HG03460 (cell line): Measurements from ENCODE around the gene ZNF865.

Experiments used
- ATAC-seq: cut with Tn5 transposase; IDR thresholded peaks from one replicate; pipeline ENCODE4 v1.9.1; 2021; ENCODE audit not compliant: unreplicated experiment

The ZNF865 gene

DNA sequence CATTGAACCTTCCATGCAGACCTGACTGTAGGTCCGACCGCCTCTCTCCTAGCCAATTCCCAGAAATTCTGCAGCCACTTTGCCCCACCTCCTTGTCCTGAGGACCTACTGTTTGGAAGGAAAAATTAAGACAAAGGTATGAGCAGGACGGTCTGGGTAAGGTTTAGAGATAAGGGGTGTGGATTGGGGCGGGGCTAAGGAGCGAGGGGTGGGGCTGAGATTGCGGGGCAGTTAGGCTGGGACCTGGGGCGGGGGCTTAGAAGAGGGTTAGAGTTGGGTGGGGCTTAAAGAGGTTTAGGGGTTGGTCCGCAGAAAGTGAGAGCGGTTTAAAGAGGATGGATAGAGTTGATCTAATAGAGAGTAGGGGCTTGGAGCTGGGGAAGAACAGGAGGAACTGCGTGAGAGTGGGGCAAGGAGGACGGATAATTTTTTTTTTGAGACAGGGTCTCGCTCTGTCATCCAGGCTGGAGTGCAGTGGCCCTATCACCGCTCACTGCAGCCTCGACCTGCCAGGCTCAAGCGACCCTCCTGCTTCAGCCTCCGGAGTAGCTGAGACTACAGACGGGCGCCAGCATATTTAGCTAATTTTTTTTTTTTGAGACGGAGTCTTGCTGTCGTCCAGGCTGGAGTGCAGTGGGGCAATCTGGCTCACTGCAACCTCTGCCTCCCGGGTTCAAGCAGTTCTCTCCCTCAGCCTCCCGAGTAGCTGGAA lies 1.7 kb upstream of the ZNF865 start:
- ATAC-seq: no peak

DNA sequence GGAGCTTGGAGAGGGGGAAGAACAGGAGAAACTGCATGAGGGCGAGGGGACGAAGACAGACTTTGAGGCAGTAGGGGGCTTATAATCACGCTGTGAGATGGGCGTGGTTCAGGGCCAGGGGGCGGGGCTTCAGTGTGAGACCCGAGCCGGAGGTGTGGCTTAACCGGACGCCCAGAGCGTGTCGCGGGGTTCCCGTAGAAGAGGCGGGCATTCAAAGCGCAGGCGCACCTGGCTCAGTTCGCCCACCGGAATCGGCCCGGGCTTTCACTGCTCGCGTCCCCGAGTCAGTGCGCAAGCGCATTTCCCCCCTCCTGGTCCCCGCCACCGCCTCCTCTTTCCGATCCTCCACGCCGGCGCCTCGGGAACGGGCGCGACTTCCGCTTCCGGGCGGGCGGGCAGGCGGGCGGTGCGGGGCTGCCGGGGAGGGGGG lies 225 bp upstream of the ZNF865 start:
- ATAC-seq: peak; percentile 67

DNA sequence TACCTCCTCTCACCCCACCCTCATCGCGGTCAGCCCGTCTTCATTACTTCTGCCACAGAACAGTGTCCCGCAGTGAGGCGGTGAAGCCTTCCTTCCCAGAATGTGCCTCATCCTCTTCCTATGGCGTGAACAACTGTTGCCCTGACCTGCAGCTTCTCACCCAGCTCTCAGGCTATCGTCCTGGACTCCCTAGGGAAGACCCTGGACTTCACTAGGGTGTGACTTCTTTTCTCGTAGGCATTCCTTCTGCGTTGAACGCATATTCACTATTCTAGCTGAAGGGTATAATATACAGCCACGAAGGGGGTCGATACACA lies 982 bp downstream of the ZNF865 start:
- no peak for ATAC-seq

DNA sequence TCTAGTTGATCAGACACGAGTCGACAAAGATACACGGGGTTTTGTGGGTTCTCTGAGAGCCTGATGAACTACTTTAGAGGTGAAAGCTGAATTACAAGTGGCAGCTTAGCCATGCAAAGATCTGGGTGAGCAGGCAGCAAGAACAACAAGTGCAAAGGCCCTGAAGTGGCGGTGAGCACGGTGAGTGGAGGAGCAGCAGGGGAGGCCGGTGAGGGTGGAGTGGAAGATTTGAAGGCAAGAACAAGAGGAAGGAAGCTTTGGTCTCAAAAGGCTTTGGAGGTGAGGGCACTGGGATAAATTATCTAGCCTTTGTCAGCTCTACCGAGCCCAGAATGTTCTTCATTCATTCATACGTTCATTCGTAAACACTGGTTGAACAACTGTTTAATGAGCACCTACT lies 1.4 kb downstream of the ZNF865 start:
- ATAC-seq: no peak

DNA sequence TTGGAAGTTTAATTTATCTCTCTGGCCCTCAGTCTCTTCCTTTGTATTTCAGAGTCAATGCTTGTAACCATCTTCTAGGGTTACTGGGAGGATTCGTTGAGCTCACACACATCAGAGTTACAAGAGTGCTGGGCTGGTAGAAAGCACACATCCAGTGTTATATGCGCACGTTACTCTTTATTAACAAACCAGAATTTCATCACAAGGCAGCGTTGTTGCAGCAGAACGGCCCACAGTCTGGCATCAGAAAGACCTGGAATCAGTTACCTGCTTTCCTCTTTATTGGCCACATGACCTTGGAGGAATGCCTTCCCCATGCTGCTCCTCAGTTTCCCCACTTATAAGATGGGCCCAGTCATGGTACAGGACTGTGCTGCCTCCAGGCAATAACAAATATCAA lies 3.9 kb downstream of the ZNF865 start:
- ATAC-seq: no peak

DNA sequence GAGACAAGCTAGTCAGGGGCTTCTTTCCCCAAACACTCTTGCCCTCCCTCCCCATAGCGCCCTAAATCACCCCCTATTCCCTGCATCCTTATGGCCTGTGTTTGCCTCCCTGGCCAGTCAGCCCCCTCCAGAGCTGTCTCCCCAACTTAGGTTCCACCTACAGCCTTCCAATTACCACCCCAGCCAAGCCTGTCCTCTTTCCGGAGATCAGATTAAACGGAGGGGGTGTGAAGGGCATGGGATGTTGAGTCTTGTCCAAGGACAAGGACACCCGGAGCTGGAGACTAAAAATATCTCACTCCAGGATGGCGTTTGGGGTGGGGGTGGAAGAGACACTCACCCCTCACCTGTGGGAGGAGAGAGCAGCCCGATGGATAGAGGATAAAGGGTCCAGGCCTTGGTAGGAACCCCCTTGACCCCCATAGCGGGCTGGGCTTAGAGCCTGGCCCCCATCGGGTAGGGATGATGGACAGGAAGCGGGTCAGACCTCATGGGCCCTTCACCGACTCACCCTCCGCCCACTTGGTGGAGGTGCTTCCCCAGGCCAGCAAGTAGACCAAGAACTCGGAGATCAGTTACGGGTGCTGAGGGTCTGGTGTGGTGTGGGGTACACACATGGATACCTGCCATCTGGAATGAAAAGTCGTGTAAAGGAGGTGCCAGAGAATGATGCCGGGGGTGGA lies 6.0 kb downstream of the ZNF865 start:
- ATAC-seq: no peak

DNA sequence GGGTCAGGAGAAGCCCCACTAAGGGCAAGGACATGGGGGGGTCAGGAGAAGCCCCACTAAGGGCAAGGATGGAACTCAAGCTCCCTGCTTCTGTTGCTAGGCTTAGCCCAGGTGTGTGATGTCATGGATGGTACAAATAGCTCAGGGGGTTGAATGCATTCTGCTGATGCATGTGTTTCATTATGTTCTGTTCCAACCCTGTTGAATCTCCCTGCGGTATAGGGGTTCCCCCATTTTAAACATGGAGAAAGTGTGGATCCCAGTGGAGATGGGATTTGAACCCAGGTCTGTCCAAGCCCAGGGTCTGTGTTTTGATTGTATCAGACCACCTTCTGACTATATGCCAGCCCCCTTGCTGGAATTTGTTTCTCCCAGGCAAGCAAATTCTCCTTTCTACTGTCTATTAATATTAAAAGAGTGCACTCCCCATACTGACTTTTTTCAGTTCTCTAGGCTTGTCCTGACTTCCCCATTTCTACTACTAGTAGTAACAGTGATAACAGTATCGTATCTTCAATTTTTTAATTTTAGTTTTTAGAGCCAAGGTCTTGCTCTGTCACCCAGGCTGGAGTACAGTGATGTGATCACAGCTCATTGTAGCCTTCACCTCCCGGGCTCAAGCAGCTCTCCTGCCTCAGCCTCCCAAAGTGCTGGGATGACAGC lies 6.7 kb downstream of the ZNF865 start:
- no peak for ATAC-seq

DNA sequence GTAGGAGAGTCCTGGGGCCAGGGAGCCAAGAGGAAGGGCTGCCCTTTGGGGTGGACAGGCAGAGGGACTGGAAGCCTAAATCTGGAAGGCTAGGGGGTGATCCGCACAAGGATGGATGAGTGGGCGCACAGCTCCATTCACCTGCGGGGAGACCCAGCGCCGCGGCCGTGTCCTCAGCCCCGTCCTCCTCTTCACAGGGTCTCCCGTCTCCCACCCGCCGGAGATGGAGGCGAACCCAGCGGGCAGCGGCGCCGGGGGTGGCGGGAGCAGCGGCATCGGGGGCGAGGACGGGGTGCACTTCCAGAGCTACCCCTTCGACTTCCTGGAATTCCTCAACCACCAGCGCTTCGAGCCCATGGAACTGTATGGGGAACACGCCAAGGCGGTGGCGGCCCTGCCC lies 7.9 kb downstream of the ZNF865 start:
- no peak for ATAC-seq

DNA sequence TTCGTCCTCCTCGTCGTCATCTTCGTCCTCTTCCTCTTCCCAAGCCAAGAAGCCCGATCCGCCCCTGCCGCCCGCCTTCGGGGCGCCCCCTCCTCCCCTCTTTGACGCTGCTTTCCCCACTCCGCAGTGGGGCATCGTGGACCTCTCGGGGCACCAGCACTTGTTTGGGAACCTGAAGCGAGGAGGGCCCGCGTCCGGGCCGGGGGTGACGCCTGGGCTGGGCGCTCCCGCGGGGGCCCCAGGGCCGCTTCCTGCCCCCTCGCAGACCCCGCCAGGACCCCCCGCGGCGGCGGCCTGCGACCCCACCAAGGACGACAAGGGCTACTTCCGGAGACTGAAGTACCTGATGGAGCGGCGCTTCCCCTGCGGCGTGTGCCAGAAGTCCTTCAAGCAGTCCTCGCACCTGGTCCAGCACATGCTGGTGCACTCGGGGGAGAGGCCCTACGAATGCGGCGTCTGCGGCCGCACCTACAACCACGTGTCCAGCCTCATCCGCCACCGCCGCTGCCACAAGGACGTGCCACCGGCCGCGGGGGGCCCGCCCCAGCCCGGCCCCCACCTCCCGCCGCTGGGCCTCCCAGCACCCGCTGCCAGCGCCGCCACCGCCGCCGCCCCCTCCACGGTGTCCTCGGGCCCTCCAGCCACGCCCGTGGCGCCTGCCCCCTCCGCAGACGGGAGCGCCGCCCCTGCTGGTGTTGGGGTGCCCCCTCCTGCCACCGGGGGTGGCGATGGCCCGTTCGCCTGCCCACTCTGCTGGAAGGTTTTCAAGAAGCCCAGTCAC lies 8.7 kb downstream of the ZNF865 start:
- no peak for ATAC-seq

DNA sequence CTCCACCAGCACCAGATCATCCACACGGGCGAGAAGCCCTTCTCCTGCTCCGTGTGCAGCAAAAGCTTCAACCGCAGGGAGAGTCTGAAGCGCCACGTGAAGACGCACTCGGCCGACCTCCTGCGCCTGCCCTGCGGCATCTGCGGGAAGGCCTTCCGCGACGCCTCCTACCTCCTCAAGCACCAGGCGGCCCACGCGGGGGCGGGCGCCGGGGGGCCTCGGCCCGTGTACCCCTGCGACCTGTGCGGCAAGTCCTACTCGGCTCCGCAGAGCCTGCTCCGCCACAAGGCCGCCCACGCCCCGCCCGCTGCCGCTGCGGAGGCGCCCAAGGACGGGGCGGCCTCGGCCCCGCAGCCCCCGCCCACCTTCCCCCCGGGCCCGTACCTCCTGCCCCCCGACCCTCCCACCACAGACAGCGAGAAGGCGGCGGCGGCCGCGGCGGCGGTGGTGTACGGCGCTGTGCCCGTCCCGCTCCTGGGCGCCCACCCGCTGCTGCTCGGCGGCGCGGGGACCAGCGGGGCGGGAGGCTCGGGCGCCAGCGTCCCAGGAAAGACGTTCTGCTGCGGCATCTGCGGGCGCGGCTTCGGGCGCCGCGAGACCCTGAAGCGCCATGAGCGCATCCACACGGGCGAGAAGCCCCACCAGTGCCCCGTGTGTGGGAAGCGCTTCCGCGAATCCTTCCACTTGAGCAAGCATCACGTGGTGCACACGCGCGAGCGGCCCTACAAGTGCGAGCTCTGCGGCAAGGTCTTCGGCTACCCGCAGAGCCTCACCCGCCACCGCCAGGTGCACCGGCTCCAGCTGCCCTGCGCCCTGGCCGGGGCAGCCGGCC lies 9.5 kb downstream of the ZNF865 start:
- ATAC-seq: no peak

DNA sequence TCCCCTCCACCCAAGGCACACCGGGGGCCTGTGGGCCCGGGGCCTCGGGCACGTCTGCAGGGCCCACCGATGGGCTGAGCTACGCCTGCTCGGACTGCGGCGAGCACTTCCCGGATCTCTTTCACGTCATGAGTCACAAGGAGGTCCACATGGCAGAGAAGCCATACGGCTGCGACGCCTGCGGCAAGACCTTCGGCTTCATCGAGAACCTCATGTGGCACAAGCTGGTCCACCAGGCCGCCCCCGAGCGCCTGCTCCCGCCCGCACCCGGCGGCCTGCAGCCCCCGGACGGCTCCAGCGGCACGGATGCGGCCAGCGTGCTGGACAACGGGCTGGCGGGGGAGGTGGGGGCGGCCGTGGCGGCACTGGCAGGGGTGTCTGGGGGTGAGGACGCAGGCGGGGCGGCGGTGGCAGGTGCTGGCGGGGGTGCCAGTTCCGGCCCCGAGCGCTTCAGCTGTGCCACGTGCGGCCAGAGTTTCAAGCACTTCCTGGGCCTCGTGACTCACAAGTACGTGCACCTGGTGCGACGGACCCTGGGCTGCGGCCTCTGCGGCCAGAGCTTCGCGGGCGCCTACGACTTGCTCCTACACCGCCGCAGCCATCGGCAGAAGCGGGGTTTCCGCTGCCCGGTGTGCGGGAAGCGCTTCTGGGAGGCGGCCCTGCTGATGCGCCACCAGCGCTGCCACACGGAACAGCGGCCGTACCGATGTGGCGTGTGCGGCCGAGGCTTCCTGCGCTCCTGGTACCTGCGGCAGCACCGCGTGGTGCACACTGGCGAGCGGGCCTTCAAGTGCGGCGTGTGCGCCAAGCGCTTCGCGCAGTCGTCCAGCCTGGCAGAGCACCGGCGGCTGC lies 10.3 kb downstream of the ZNF865 start:
- no peak for ATAC-seq

DNA sequence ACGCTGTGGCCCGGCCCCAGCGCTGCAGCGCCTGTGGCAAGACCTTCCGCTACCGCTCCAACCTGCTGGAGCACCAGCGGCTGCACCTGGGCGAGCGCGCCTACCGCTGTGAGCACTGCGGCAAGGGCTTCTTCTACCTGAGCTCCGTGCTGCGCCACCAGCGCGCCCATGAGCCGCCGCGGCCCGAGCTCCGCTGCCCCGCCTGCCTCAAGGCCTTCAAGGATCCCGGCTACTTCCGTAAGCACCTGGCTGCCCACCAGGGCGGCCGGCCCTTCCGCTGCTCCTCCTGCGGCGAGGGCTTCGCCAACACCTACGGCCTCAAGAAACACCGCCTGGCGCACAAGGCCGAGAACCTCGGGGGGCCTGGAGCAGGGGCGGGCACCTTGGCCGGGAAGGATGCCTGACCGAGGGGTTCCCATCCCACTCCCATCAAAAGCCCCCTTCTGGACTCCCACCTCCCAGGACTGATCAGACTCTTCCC lies 11.0 kb downstream of the ZNF865 start:
- ATAC-seq: no peak

DNA sequence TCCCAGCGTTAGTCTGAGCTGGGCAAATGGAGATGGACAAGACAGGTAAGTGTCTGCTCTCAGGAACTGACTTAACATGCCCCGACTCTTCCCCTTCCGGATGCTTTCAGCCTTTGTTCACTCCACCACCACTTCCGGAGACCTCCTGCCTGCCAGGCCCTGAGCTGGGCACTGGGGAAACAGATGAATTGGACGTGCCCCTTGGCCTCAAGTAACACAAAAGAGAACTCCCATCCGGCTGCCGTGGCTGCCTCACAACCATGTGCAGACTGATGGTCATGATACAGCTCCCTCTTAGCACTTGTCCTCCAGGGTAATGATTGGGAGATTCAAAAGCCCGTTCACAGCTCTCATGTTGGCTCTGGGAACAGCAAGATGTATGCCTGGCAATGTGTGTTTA lies 12.0 kb downstream of the ZNF865 start:
- no peak for ATAC-seq

DNA sequence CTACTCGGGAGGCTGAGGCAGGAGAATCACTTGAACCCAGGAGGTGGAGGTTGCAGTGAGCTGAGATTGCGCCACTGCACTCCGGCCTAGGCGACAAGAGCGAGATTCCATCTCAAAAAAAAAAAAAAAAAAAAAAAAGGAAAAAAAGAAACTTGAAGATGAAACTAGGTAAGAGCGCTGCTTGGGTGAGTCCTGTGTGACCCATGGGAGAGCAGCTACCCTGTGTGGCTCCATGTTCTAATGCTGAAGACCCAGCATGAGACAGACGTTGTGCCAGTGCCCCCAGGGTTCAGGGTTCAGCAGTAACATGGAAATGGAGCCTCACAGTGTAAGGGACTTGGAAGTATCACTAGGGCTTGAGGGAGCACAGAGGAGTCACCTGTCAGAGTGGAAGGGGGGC lies 13.0 kb downstream of the ZNF865 start:
- no peak for ATAC-seq

DNA sequence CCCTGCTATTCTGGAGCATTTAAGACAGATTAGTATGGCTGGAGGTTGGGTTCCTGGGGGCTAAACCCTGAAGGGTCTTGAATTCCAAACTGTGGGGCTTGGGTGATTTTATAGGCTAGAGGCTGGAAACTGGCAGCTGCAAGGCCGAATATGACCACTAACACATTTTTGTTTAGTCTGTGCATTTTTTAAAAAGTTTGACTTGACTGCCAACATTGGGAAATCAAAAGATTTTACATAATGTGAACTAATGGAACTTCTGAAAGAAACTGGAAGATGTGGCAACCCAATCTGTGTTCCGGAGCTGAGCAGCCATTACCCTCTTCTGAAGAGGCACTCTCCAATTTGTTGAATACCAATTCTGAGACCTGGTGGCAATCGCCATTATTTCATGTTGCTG lies 13.8 kb downstream of the ZNF865 start:
- no peak for ATAC-seq

DNA sequence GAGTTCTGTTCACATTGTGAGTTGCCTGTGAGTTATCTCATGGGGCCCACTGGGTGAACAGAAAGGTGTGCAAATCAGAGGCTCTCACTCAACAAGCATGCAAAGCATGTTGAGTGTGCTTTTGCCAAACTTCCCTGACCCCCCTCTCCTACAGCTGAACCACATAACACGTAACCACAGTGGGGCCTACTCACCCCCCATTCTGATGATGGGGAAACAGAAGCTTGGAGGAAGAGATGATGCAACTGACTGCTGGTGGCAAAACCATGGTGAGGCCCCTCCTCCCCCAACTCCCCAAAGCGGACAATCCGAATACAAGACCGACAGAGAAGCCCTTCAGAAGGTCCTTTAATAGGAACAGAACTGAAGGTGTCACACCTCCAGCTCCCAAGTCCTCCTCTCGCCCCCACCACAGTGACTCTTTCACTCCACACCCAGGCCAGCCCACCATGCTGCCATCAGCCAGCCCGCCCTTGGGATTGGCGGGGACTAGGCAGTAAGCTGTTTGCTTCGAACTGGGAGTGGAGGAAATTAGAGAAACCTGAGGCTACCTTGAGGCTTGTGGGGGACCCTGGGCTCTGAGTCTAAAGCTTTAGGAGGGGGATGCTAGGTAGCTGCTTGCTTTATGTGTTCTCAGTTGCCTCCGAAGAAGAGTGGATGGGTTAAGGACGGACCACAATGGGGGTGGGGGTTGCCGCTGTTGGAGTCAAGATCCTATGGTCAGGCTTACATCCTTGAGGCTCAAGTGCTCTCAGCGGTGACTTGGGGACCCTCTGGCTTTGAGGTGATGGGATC lies 15.2 kb downstream of the ZNF865 start:
- ATAC-seq: no peak

DNA sequence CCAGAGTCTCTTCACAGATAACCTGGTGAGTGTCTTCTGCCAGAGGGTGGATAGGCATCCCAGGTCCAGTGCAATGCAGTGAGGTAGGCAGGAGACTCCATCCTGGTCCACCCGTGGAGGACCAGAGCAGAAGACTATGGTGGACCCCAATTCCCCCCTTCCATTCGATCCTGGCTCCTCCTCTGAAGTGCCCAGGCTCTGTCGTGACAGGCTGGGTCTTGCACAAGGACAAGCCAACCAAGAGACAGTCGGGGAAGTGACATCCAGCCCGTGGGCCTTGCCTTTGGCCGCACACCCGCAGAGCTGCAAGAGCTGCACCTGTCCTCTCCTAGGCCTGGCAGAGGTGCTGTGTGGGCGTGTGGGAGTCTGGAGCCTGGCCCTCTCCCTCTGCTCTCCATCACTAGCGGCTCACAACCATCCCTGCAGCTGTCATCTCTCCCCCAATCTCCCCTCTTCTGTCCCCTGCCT lies 15.8 kb downstream of the ZNF865 start:
- ATAC-seq: no peak

DNA sequence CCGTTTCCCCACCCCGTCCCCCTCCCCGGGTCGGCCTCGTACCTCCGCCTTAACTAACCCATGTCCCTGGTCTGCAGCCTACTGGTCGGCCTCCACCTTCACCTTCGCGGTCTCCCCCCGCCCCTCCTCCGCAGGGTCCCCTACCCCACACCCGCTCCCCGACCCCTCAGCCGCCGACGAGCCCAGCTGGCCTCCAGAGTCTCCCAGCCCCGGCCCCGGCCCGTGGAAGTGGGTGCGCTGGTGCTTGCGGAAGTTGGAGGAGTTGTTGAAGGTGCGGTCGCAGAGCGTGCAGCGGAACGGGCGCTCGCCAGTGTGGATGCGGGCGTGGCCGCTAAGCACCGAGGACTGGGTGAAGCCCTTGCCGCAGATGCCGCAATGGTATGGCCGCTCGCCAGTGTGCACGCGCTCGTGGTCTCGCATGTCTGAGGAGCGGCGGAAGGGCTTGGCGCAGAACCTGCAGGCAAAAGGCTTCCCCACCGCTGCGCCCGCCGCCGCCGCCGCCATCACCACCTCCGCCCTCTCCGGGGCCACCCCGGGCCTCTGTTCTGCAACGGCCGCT lies 16.3 kb downstream of the ZNF865 start:
- no peak for ATAC-seq
